AG09309 (cell line): ENCODE results near the gene MYO1C.

ENCODE experiments used
- DNase-seq: peaks from one replicate; pipeline ENCODE4 v3.0.0-alpha.2; 2010; ENCODE audit warnings: low read depth
- H3K4me3 ChIP-seq: 2 replicates; pipeline ENCODE4 v1.5.1; 2011; ENCODE audit warnings: mild to moderate bottlenecking, low read depth, low read length, moderate library complexity; ENCODE audit not compliant: control insufficient read depth
- CTCF ChIP-seq: IDR thresholded peaks from 2 replicates; pipeline ENCODE4 v1.5.1; 2011; ENCODE audit warnings: mild to moderate bottlenecking, low read depth, low read length, inconsistent platforms; ENCODE audit not compliant: insufficient read depth, control insufficient read depth; ENCODE audit errors: missing control alignments

The MYO1C gene

GRCh38 chr17:1490643-1491442 is 1.6 kb downstream of the MYO1C start:
- no peak for TF ChIP-seq CTCF
- H3K4me3 ChIP-seq = peak overlapping the region; percentile 79
- no peak for DNase-seq

- TF ChIP-seq CTCF = no peak
- H3K4me3 ChIP-seq = peak overlapping the region; percentile 45
- no peak for DNase-seq
Observed at GRCh38 chr17:1488826-1489270, 3.6 kb downstream of the MYO1C start.

GRCh38 chr17:1487939-1488825 is 4.3 kb downstream of the MYO1C start:
- peak; percentile 42 for DNase-seq
- peak overlapping the region; percentile 45 for H3K4me3 ChIP-seq
- no peak for TF ChIP-seq CTCF

GRCh38 chr17:1486802-1487695 is 5.4 kb downstream of the MYO1C start:
- peak overlapping the region; percentile 0; the same call in 1 of the 2 replicates for H3K4me3 ChIP-seq
- no peak for TF ChIP-seq CTCF
- no peak for DNase-seq

- no peak for DNase-seq
- no peak for TF ChIP-seq CTCF
- peak overlapping the region; percentile 58 for H3K4me3 ChIP-seq
Observed at GRCh38 chr17:1485423-1486376, 6.8 kb downstream of the MYO1C start.
